Activated CD8-positive, alpha-beta memory T cell treated with anti-CD3 and anti-CD28 coated beads for 36 hours (primary cell): Measurements from ENCODE around the gene OPTC. TPM values are rescaled to one million over a fixed set of nuclear protein-coding genes. Genes with fewer than 3 reads are reported as not detected.

ENCODE experiments used
- total RNA-seq, 2 experiments: library from RNA; stranded (reverse); gene quantifications; one replicate each; pipeline ENCODE4 v1.2.3, GENCODE V29; 2021

Gene OPTC
- total RNA-seq, 2 experiments from 2014 or later: not detected

Other genes with a start within 250 kb of the OPTC start
- 10 to 100 TPM; 95.3 to 99.6 TPM for gene BTG2, start 188.6 kb upstream of the OPTC start, total RNA-seq
- gene FMOD, start 143.0 kb upstream of the OPTC start, total RNA-seq: 1 to 10 TPM; 1.7 to 2.2 TPM
- gene PRELP, start 18.3 kb upstream of the OPTC start, total RNA-seq: not detected
- gene ATP2B4, start 132.7 kb downstream of the OPTC start, total RNA-seq: 10 to 100 TPM; 22.7 to 23.7 TPM